DOHH2 (cell line): ENCODE results near the gene NCAM1.

Experiments used
- H3F3A ChIP-seq: fragments of 200-600 bp; sonication (generic), shearing (Covaris generic); 2 replicates; pipeline ENCODE4 v1.6.0; 2016; ENCODE audit warnings: antibody characterized with exemption, mild to moderate bottlenecking; ENCODE audit not compliant: control insufficient read depth, insufficient read depth
- H3K27ac ChIP-seq: fragments of 200-600 bp; sonication (generic); 2 replicates; pipeline ENCODE4 v1.5.1; 2014; ENCODE audit warnings: low read depth, mild to moderate bottlenecking, low read length, moderate library complexity
- H3K27me3 ChIP-seq: fragments of 200-600 bp; sonication (generic); 2 replicates; pipeline ENCODE4 v1.6.1; 2014; ENCODE audit warnings: mild to moderate bottlenecking, low read length, mixed read lengths; ENCODE audit not compliant: control insufficient read depth
- H3K36me3 ChIP-seq: fragments of 200-600 bp; sonication (generic); 2 replicates; pipeline ENCODE4 v1.6.1; 2014; ENCODE audit warnings: mild to moderate bottlenecking, low read length, moderate library complexity, mixed read lengths; ENCODE audit not compliant: control insufficient read depth
- H3K4me1 ChIP-seq: fragments of 200-600 bp; sonication (generic); 2 replicates; pipeline ENCODE4 v1.6.1; 2014; ENCODE audit warnings: mild to moderate bottlenecking, low read length, mixed read lengths; ENCODE audit not compliant: control insufficient read depth
- H3K4me2 ChIP-seq: fragments of 200-600 bp; sonication (generic); 2 replicates; pipeline ENCODE4 v1.6.0; 2014; ENCODE audit warnings: mild to moderate bottlenecking, low read length, moderate library complexity
- H3K4me3 ChIP-seq: fragments of 200-600 bp; sonication (generic); 2 replicates; pipeline ENCODE4 v1.5.1; 2014; ENCODE audit warnings: mild to moderate bottlenecking, low read length, mixed read lengths
- H3K79me2 ChIP-seq: fragments of 200-600 bp; sonication (generic); 2 replicates; pipeline ENCODE4 v1.6.1; 2014; ENCODE audit warnings: mild to moderate bottlenecking, low read length, mixed read lengths; ENCODE audit not compliant: control insufficient read depth
- H3K9me2 ChIP-seq: fragments of 200-600 bp; sonication (generic); replicated peaks from 2 replicates; pipeline ENCODE4 v1.6.1; 2014; ENCODE audit warnings: mild to moderate bottlenecking, low read length, mixed read lengths; ENCODE audit not compliant: control insufficient read depth
- H3K9me3 ChIP-seq: fragments of 200-600 bp; sonication (generic); 2 replicates; pipeline ENCODE4 v1.6.1; 2014; ENCODE audit warnings: antibody characterized with exemption, low read length, mixed read lengths; ENCODE audit not compliant: control insufficient read depth, insufficient read depth
- H4K20me1 ChIP-seq: fragments of 200-600 bp; sonication (generic); 2 replicates; pipeline ENCODE4 v1.6.0; 2014; ENCODE audit warnings: low read depth, mild to moderate bottlenecking, antibody characterized with exemption, low read length, moderate library complexity; ENCODE audit not compliant: control insufficient read depth, insufficient read depth
- CTCF ChIP-seq: fragments of 200-600 bp; sonication (generic); IDR thresholded peaks from one replicate; pipeline ENCODE4 v1.5.1; 2014; ENCODE audit warnings: antibody characterized with exemption, mild to moderate bottlenecking, low read depth, low read length; ENCODE audit not compliant: poor library complexity, severe bottlenecking
- EZH2phosphoT487 ChIP-seq: fragments of 200-600 bp; sonication (generic); IDR thresholded peaks from 2 replicates; pipeline ENCODE4 v1.6.1; 2017; ENCODE audit warnings: borderline replicate concordance, mild to moderate bottlenecking, antibody characterized with exemption, low read length, moderate library complexity, mixed read lengths

The NCAM1 gene

GRCh38 chr11:113014262-113015097 lies 53.3 kb downstream of the NCAM1 start:
- Histone ChIP-seq H3K4me1 (no peaks in the 10 kb centered on the region), H3K9me3 (no peaks in the 10 kb centered on the region), H3K4me3 (no peak overlapping the region), H3K4me2 (no peak overlapping the region), H4K20me1 (no peaks in the 10 kb centered on the region), H3K9me2 (no peaks in the 10 kb centered on the region), H3K79me2 (no peaks in the 10 kb centered on the region), H3K36me3 (no peaks in the 10 kb centered on the region), H3K27me3 (no peaks in the 10 kb centered on the region), H3K27ac (no peak overlapping the region), H3F3A (no peaks in the 10 kb centered on the region)
- no peak for TF ChIP-seq CTCF
- no peak for TF ChIP-seq EZH2phosphoT487

- no peaks in the 10 kb centered on the region for H3K9me3 ChIP-seq
- no peaks in the 10 kb centered on the region for H3F3A ChIP-seq
- no peaks in the 10 kb centered on the region for H3K27me3 ChIP-seq
- no peaks in the 10 kb centered on the region for H4K20me1 ChIP-seq
- H3K27ac ChIP-seq: no peak overlapping the region
- H3K36me3 ChIP-seq: no peaks in the 10 kb centered on the region
- no peaks in the 10 kb centered on the region for H3K9me2 ChIP-seq
- H3K4me1 ChIP-seq: no peaks in the 10 kb centered on the region
- H3K79me2 ChIP-seq: no peaks in the 10 kb centered on the region
- no peak for TF ChIP-seq EZH2phosphoT487
- TF ChIP-seq CTCF: no peak
- no peak overlapping the region for H3K4me2 ChIP-seq
- no peak overlapping the region for H3K4me3 ChIP-seq
These were observed 53.9 kb downstream of the NCAM1 start for GRCh38 chr11:113015098-113015455.

- Histone ChIP-seq H3K4me2 (no peak overlapping the region), H3K4me3 (no peak overlapping the region), H3K27ac (no peak overlapping the region), H3K27me3 (no peaks in the 10 kb centered on the region), H3K36me3 (no peaks in the 10 kb centered on the region), H4K20me1 (no peaks in the 10 kb centered on the region), H3K9me3 (no peaks in the 10 kb centered on the region), H3K79me2 (no peaks in the 10 kb centered on the region), H3K4me1 (no peaks in the 10 kb centered on the region), H3F3A (no peaks in the 10 kb centered on the region), H3K9me2 (no peaks in the 10 kb centered on the region)
- no peak for TF ChIP-seq CTCF
- TF ChIP-seq EZH2phosphoT487: no peak
These were observed 55.7 kb downstream of the NCAM1 start for GRCh38 chr11:113016905-113017304.
